GM15510 (cell line): ENCODE measurements around the gene NADSYN1.
"Not testable (repeated sequence)": the region's sequence is repeated elsewhere in the genome, so short reads cannot be mapped to it uniquely, and the experiment has no call there.

Experiments
- POLR2A ChIP-seq: IDR thresholded peaks from 3 replicates; pipeline ENCODE4 v1.6.1; 2011; ENCODE audit warnings: borderline replicate concordance; ENCODE audit not compliant: insufficient read length; ENCODE audit errors: extremely low read depth

Gene NADSYN1

DNA sequence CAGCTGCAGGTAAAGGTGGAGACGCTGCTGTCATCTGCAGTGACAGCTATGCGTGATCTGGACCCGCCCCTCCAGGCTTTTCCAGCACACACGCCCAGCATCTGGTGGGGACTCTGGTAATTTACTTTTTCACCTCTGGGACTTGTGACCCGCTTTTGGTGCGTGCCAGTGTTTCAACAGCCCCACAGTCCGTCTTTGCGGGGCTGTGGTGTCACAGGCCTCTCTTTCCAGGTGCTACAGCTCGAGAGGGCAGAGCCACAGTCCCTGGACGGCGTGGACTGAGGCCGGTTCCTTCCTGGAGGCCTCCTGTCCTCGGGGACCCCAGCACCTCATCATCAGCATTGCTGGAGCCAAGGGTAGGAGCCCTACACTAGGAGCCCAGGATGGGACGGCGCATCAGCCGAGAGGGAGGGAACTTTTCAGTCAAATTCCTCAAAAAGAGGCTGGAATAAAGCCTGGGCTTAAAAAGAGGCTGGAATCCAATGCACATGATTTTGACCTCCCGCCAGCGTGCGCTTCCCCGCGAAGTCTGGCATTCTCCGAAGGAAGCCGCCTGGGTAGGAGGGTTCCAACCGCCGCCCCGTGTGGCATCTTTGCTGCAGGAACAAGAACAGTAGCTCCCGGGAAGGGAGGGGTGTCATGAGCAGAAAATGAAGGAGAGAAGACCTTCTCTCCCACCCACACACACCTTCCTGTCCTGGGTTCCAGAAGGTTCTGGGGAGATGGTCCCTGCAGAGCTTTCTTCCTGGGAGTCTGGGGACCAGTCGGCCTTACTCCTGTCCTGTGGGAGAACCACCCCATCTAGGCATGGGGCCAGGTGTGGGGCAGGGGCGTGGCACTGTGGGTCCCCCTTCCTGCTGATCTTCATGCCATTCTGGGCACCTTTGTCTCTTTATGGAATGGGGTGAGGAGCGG, 48.3 kb downstream of the NADSYN1 start:
- TF ChIP-seq POLR2A: no peak

DNA sequence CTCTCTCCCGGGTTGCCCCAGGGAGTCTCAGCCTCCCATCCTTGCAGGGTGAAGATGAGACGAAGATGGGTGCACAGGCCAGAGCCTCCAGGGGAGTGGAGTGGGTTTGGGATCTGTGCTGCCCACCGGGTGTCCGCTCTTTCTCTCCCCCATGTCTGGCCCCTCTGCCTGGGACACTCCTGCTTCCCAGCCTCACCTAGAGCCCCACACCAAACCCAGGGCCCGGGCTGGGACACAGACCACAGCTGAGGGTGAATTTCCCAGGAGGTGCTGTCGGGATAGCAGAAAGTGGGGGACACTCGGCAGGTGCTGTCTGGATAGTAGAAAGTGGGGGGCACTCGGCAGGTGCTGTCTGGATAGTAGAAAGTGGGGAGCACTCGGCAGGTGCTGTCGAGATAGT, 49.0 kb downstream of the NADSYN1 start:
- no peak for TF ChIP-seq POLR2A

DNA sequence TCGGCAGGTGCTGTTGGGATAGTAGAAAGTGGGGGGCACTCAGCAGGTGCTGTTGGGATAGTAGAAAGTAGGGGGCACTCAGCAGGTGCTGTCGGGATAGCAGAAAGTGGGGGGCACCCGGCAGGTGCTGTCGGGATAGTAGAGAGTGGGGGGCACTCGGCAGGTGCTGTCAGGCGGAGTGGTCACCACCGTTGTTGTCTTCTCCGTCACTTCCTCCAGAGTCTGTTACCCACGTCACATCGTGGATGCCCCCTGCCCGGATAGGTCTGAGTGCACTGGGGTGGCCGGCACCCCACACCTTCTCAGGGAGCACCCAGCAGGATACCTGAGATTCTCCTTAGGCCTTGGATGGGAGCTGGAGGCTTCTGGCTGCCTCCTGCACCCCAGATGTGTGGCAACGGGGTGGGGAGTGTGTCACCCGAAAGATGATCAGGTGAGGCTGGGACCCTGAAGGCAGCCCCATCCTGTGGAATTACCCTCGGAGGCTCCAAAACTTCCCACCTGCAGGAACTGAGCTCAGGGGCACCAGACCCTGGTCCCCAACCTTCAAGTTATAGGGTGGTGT, 50.0 kb downstream of the NADSYN1 start:
- no peak for TF ChIP-seq POLR2A

DNA sequence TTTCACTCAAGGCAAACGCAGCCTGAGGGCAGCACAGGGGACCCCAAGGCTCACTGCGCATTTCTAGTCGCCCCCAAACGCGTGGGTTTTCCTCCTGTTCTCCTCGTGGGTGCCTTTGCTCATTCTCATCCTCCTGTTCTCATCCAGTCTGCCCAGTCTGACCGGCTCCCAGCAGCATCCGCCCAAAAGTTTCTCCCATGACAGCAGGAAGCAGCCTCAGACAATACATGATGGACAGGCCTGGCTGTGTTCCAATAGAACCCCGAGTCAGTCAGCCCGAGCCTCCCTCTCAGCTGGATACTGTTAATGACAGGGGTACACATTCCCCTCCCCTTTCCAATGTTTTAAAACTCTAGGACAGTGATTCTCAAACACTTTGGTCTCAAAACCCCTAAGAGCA, 51.5 kb downstream of the NADSYN1 start:
- TF ChIP-seq POLR2A: no peak

DNA sequence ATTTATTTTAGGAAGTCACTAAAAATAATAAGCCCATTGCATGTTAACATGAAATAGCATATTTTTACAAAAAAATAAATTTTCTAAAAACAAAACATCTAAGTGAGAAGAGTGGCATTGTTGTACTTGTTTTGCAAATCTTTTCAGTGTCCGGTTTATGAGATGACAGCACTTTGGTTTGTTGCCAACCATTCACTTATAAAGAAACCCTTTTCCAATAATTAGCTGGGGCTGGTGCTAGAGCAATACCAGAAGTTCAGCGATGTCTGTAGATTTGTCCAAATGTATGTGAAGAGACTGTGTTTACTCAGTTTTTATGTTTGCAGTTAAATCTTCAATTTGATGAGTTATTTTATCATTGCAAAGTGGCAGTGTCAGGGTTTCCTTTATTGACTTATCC, 52.0 kb downstream of the NADSYN1 start:
- no peak for TF ChIP-seq POLR2A

DNA sequence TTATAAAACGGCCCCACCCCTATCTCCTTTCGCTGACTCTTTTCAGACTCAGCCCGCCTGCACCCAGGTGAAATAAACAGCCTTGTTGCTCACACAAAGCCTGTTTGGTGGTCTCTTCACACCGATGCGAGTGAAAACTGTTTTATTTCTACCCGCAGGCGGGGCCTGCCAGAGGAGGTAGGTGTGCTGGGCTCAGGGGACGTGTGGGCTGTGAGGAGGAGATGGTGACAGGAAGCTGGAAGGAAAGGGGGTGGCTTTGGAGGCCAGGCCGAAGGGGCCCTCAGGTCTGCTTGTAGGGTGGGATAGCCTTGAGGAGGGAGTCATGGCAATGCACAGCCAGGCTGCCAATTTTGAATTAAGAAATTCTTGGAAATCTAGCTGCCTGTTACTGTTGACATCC, 52.8 kb downstream of the NADSYN1 start:
- TF ChIP-seq POLR2A: no peak

DNA sequence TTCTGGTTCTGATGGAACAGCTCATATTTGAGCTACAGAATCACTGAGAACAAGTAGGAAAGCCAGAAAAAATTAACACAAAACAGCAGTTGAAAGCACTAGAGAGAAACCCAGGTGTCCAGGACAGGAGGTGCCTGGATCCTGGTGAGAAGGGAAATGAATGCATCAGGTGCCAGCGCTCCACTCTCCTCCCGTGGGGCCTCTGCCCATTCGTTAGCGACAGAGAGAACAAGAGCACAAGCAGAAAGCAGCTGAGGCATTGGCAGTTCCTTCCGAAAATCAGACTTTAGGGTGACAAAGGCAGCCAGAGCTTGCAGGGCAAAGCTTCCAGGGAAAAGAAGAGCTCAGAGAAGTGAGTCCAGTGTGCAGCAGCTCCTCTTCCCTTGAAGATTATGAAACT, 54.1 kb downstream of the NADSYN1 start:
- no peak for TF ChIP-seq POLR2A

DNA sequence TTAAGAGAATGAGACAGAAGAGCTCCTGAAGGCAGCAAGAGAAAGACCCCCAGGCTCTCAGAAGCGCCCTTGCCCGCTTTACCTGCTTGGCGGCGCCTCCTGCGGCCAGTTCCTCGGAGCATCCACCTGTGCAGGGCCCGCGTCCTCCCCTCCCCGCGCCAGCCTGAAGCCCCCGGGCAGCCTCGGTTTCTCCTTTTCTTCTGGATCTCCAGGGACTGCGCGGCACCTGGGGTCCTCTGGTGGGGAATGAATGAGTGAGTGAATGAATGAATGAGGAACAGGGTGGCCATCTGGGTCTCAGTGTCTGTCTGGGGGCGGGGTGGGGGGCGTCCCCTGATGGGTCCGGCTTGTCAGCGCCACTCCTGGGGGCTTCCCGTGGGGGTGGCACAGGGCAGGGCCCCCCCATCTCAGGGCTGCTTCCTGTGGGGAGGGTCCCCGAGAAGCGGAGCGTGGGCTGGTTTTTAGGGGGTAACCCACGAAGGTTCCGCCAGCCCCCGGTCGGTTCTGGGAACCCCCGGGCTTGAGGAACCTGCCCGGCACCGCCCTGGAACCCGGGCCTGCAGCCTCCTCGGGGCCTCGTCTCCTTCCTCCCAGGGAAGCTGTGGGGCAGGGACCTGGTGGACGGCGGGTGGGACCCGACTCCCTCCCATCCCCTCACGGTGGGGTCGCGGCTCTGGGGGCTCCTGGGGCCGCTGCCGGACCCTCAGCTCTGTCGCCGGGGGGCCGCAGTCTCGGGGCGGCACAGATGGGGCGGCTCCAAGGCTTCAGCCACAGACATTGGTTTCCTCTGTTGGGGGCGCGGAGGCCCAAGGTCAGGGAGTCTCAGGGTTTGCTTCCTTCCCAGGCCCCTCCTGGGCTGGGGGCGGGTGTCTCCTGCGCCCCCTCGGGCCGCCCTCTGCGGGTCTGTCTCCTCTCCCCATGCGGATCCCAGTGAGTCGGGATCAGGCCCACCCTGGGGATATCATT, 65.8 kb downstream of the NADSYN1 start:
- no peak for TF ChIP-seq POLR2A

DNA sequence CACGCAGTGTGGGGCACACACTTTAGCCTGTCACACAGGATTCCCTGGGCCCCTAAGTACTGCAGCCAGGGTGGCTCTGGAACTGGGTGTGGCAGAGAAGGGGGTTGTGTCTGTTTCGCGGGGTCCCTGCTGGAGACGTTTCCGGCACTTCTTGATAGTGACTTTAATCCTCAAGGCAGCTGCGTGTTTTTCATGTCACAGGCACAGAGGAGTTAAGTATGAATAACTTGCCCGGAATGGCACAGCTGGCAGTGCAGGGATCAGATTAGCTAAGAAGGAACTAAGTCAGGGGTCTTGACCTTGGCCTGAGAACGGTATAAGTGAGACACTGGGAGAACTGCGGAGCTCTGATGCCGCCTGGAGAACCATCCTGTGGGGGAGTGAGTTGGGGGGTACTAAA, 66.5 kb downstream of the NADSYN1 start:
- no peak for TF ChIP-seq POLR2A

DNA sequence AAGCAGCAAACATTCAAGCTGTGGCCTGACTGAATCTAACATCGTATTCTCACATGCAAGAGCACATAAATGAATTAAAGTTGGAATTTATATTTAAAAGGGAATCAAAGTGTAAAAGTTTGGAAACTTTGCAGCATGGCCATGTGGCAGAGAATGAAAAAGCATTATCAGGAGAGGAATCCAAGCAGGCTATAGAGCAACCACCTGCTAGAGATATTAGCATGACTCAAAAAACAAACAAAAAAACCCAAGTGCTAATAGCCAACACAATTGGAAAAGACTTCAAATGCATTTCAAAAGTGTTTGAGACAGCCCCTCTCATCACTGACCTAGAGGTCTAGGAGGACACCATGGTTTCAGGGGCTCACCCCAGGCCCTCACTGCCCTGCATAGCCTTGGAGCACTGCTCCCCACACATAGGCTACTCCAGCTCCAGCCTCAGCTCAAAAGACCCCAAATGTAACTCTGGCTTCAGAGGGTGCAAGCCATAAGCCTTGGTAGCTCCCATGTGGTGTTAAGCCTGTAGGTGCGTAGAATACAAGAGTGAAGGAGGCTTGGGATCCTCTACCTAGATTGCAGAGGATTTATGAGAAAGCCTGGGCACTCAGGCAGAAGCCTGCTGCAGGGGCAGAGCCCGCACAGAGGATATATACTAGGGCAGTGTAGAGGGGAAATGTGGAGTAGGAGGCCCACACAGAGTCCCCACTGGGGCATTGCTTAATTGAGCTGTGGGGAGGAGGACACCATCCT, 72.4 kb downstream of the NADSYN1 start:
- no peak for TF ChIP-seq POLR2A

DNA sequence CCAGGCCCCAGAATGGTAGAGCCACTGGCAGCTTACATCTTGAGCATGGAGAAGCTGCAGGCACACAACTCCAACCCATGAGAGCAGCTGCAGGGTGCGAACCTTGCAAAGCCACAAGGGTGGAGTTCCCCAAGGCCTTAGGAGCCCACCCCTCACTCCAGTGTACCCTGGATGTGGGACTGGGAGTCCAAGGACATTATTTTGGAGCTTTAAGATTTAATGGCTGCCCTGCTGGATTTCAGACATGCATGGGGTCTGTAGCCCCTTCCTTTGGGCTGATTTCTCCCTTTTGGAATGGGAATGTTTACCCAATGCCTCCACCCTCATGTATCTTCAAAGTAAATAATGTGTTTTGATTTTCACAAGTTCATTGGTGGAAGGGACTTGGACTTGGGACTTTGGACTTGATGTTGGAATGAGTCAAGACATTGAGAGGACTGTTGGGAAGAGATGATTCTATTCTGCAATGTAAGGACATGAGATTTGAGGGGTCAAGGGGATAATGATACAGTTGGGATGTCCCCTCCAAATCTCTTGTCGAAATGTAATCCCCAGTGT, 73.0 kb downstream of the NADSYN1 start:
- TF ChIP-seq POLR2A: no peak

DNA sequence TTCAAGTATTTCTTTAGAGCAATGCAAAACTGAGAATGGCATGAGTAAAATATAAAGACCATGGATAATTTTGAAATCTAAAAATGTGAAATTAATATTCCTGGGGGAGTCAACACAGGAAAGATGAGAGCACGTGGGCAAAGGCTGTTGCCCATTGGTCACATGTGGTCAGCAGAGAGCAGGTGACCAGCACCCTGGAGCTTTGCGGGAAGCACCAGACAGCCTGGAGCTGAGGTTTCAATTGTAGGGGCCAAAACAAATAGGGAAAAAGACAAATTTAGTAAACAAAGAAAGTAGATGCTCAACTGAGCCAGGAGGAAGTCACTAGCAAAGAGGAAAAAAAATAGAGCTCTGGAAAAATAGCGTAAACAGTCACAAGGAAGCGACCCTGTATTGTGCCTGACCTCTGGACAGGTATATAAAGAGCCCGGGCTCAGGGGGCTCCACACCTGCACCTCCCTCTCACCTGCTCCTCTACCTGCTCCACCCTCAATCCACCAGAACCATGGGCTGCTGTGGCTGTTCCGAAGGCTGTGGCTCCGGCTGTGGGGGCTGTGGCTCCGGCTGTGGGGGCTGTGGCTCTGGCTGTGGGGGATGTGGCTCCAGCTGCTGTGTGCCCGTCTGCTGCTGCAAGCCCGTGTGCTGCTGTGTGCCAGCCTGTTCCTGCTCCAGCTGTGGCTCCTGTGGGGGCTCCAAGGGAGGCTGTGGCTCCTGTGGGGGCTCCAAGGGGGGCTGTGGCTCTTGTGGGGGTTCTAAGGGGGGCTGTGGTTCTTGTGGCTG, 74.0 kb downstream of the NADSYN1 start, which contains the start of gene KRTAP5-7:
KRTAP5-7 (plus strand) TSS at position 472 of the 780 bp plus-strand sequence; CDS start at position 506, 34 bp downstream.
- TF ChIP-seq POLR2A: not testable (repeated sequence)

DNA sequence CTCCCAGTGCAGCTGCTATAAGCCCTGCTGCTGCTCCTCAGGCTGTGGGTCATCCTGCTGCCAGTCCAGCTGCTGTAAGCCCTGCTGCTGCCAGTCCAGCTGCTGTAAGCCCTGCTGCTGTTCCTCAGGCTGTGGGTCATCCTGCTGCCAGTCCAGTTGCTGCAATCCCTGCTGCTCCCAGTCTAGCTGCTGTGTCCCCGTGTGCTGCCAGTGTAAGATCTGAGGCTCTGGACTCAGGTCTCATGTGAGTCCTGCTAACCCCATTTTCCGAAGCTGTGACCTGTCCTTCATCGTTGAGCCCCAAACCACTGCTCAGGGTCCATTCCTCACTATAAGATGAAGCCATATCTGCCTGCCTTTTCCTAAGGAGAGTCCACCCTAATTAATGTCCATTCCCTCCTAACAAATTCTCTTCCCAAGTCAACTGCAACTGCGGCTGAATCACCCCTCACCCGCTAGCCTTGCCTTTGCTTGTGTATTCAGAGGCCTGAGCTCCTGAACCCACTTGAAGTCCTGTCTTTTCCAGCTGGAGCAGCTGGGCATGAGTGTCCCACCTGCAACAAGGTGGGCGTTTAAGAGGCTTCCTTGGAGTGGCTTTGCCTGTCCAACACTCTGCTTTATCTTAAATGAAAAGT, 74.7 kb downstream of the NADSYN1 start:
- TF ChIP-seq POLR2A: no peak
